HFFc6 (cell line): ENCODE results near the gene GABRB3. TPM values are rescaled to one million over a fixed set of nuclear protein-coding genes. Genes with fewer than 3 reads are reported as not detected.

Experiments
- DNase-seq: peaks from one replicate; pipeline ENCODE4 v3.0.0-alpha.2; 2018
- H3K27ac Mint-ChIP-seq: 2 replicates; pipeline ENCODE4 v1.8.0; 2020; ENCODE audit warnings: mild to moderate bottlenecking, mixed read lengths
- H3K27me3 Mint-ChIP-seq: 2 replicates; pipeline ENCODE4 v1.8.0; 2021; ENCODE audit warnings: mild to moderate bottlenecking, moderate library complexity, mixed read lengths; ENCODE audit not compliant: insufficient read depth
- H3K36me3 Mint-ChIP-seq: 2 replicates; pipeline ENCODE4 v1.8.0; 2021; ENCODE audit warnings: low read depth, mixed read lengths
- H3K4me1 Mint-ChIP-seq: 2 replicates; pipeline ENCODE4 v1.8.0; 2020; ENCODE audit warnings: low read depth, mixed read lengths
- H3K4me3 Mint-ChIP-seq: 2 replicates; pipeline ENCODE4 v1.8.0; 2020; ENCODE audit warnings: mild to moderate bottlenecking, moderate library complexity, mixed read lengths
- H3K9me3 Mint-ChIP-seq: 2 replicates; pipeline ENCODE4 v1.8.0; 2020; ENCODE audit warnings: mild to moderate bottlenecking, mixed read lengths
- total RNA-seq, 6 experiments: library from RNA; stranded (reverse); fragmentation: NEBNext Ultra II Directional; extraction: Animal tissue kit (Norgen Biotek cat#: 25700); gene quantifications; 2 replicates in 1 of 6; 3 replicates in 5 of 6; pipeline ENCODE4 v1.2.3, GENCODE V29; 2021
- TF ChIP-seq, protein P1 (sequence below): fragments of 200-600 bp; sonication (generic); IDR thresholded peaks from 2 replicates; pipeline ENCODE4 v1.5.0; 2021; ENCODE audit warnings: antibody characterized with exemption, mild to moderate bottlenecking

Gene GABRB3
- total RNA-seq, 6 experiments from 2014 or later = 0.46 to 5.2 (median 0.92) TPM

DNA sequence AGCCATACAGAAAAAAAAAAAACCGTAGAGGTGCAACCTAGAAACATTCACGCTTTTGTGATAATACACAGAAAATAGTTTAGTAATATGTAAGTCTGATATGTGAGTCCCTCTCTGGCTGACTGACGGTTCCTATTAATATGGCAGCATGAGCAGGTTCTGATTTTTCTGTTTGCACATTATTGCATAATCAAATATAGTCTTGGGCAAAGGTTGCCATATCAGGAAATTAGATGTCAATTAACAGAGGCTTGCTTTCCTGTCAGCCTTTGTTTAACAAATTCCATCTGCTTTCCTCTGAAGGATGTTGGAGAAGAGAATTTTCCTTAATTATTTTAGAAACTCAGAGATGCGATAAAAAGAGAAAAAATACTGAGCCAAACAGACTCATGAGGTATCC is 14.8 kb downstream of the GABRB3 start:
- TF ChIP-seq, protein P1, sequence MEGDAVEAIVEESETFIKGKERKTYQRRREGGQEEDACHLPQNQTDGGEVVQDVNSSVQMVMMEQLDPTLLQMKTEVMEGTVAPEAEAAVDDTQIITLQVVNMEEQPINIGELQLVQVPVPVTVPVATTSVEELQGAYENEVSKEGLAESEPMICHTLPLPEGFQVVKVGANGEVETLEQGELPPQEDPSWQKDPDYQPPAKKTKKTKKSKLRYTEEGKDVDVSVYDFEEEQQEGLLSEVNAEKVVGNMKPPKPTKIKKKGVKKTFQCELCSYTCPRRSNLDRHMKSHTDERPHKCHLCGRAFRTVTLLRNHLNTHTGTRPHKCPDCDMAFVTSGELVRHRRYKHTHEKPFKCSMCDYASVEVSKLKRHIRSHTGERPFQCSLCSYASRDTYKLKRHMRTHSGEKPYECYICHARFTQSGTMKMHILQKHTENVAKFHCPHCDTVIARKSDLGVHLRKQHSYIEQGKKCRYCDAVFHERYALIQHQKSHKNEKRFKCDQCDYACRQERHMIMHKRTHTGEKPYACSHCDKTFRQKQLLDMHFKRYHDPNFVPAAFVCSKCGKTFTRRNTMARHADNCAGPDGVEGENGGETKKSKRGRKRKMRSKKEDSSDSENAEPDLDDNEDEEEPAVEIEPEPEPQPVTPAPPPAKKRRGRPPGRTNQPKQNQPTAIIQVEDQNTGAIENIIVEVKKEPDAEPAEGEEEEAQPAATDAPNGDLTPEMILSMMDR = no peak
- H3K27ac Mint-ChIP-seq = no peak overlapping the region
- H3K27me3 Mint-ChIP-seq = peaks cover 1% of the 10 kb centered on the region; the same call in 1 of the 2 replicates
- peaks cover 38% of the 10 kb centered on the region for H3K9me3 Mint-ChIP-seq
- no peak for DNase-seq
- H3K36me3 Mint-ChIP-seq = no peaks in the 10 kb centered on the region
- no peaks in the 10 kb centered on the region for H3K4me1 Mint-ChIP-seq
- no peak overlapping the region for H3K4me3 Mint-ChIP-seq

DNA sequence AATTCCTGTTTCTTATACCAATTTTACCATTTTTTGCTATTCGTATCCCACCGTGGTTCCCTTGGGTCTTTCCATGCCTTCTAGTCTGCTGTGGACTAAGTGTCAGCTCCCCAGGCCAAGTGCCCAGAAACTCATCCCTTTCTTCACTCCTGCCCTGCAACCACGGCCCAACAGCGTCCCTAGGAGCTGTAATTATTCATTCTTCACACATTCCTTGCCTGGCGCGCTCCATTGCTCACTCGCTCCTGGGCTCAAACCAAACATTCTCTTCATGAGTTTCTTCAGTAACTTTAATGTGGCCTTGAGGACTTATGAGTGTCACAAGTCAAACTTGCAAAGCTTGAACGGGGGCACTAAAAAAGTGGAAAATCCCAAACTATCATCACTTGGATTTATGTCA is 15.7 kb downstream of the GABRB3 start:
- H3K36me3 Mint-ChIP-seq = no peaks in the 10 kb centered on the region
- H3K4me1 Mint-ChIP-seq = no peaks in the 10 kb centered on the region
- no peak for DNase-seq
- H3K27ac Mint-ChIP-seq = no peak overlapping the region
- no peak overlapping the region for H3K4me3 Mint-ChIP-seq
- peaks cover 1% of the 10 kb centered on the region; the same call in 1 of the 2 replicates for H3K27me3 Mint-ChIP-seq
- peaks cover 38% of the 10 kb centered on the region for H3K9me3 Mint-ChIP-seq
- TF ChIP-seq, protein P1 = no peak

DNA sequence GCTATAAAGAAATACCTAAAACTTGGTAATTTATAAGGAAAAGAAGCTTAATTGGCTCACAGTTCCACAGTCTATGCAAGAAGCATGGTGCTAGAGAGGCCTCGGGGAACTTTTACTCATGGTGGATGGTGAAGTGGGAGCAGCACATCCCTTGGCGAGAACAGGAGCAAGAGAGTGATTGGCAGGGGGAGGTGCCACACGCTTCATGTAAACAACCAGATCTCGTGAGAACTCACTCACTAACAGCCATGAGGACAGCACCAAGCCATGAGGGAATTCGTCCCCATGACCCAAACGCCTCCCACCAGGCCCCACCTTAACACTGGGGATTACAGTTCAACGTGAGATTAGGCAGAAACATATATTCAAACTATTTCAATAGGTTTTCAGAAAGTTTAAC is 28.0 kb downstream of the GABRB3 start:
- Mint-ChIP-seq H3K36me3 (no peaks in the 10 kb centered on the region; the same call in 1 of the 2 replicates), H3K4me1 (no peaks in the 10 kb centered on the region), H3K9me3 (peaks cover 36% of the 10 kb centered on the region), H3K4me3 (no peak overlapping the region), H3K27me3 (no peaks in the 10 kb centered on the region; the same call in 1 of the 2 replicates), H3K27ac (no peak overlapping the region)
- TF ChIP-seq, protein P1 = no peak
- DNase-seq = no peak

DNA sequence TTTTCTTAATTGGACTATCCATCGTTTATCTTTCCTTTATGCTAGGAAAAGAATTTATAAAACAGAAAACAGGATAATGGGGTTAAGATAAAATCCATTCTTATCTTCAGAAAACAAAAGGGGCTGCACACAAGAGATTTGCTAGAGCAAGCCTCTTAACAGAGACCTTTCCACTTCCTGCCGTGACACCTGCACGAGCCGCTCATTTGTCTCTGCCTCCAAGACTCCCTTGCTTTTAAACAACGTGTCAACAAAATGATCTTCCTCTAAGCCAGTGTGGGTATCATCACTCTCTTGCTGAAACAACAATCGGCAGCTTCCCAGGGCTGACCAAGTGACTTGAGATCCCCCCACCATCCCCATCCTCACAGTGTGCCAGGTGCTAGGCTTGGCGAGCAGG is 33.1 kb downstream of the GABRB3 start:
- H3K36me3 Mint-ChIP-seq = no peaks in the 10 kb centered on the region; the same call in 1 of the 2 replicates

DNA sequence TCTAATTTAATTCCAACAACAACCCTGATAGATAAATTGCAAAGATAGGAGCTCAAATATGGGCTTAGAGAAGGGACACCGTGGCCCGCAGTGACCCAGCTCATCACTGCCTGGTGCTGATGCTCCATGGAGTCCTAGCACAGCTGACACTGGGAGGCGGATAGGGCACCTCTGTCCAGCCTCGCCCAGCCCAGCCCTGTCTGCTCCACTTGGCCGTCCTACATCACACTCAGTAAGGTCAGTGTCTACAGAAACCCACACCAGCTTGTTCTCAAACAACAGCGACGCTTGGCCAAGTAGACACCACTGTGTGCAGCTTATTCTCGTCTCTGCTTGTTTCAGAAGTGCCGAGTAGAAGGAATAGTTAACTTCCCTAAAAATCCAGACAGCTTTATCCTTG is 33.9 kb downstream of the GABRB3 start:
- no peaks in the 10 kb centered on the region; the same call in 1 of the 2 replicates for H3K27me3 Mint-ChIP-seq
- no peak for DNase-seq
- H3K4me3 Mint-ChIP-seq = no peak overlapping the region
- H3K9me3 Mint-ChIP-seq = peaks cover 56% of the 10 kb centered on the region
- TF ChIP-seq, protein P1 = no peak
- no peak overlapping the region for H3K27ac Mint-ChIP-seq
- H3K36me3 Mint-ChIP-seq = no peaks in the 10 kb centered on the region; the same call in 1 of the 2 replicates
- H3K4me1 Mint-ChIP-seq = no peaks in the 10 kb centered on the region

More for the DNA sequence above, 33.1 kb downstream of the GABRB3 start:
- Mint-ChIP-seq H3K4me3 (no peak overlapping the region), H3K27ac (no peak overlapping the region), H3K4me1 (no peaks in the 10 kb centered on the region), H3K9me3 (peaks cover 57% of the 10 kb centered on the region), H3K27me3 (no peaks in the 10 kb centered on the region; the same call in 1 of the 2 replicates)
- no peak for DNase-seq
- TF ChIP-seq, protein P1 = no peak
